GM18517 (cell line): ENCODE data around the gene SDR42E2.
"Not testable (repeated sequence)": the region's sequence is repeated elsewhere in the genome, so short reads cannot be mapped to it uniquely, and the experiment has no call there.

ENCODE experiments used
- ATAC-seq: cut with Tn5 transposase; IDR thresholded peaks from one replicate; pipeline ENCODE4 v1.9.1; 2021; ENCODE audit warnings: mild to moderate bottlenecking, moderate library complexity; ENCODE audit not compliant: unreplicated experiment

Gene SDR42E2

GRCh38 chr16:22190776-22191531 lies 28.6 kb downstream of the SDR42E2 start:
- ATAC-seq = peak; percentile 34

- no peak for ATAC-seq
These were observed 29.4 kb downstream of the SDR42E2 start for GRCh38 chr16:22191532-22192260.

DNA sequence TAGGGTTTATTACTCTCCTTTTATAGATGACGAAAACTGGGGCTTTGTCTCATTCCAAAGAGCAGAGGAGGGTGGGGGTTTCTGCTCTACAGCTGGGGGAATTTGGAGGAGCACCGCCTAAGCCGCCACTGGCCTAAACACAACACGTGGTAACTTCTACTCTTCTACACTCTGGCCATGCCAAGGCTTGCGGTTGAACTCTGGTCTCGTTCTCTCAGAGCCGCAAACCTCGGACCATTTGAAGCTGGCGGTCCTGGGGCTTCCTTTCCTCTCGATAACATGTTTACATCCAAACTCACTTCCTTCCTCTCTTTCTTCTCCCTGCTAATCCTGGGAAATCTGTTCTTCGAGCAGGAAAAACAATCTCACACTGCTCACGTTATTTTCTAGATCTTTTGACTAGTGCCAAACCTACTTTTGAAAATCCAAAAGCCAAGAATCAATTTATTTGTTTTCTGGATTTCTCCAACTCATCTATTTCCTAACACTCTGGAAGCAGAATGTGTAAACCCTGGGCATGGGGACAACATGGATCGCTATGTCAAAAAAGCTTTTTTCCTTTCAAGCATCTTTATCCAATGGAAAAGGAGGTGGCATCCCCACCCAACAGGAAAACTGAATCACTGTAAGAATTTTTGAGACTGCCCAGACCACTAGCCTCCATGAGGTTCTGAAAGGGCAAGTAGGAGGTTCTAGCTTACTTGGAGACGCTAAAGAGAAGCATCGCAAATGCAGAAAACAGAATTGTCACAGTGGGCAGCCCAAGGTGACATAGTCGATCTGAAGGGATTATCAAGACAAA lies 30.2 kb downstream of the SDR42E2 start:
- ATAC-seq = peak; percentile 28

DNA sequence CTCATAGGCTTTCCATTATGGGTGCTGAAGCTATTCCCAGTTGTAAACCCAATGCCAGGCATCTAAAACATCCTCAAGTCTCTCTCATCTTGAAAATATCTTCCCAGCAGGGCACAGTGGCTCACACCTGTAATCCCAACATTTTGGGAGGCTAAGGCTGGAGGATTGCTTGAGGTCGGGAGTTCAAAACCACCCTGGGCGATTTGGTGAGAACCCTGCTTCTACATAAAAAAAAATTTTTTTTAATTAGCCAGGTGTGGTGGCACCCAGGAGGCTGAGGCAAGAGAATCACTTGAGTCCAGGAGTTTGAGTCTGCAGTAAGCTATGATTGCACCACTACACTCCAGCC lies 30.7 kb downstream of the SDR42E2 start:
- no peak for ATAC-seq

- no peak for ATAC-seq
These were observed 32.6 kb downstream of the SDR42E2 start for GRCh38 chr16:22194707-22195444.

- no peak for ATAC-seq
These were observed 33.1 kb downstream of the SDR42E2 start for GRCh38 chr16:22195445-22195694.

DNA sequence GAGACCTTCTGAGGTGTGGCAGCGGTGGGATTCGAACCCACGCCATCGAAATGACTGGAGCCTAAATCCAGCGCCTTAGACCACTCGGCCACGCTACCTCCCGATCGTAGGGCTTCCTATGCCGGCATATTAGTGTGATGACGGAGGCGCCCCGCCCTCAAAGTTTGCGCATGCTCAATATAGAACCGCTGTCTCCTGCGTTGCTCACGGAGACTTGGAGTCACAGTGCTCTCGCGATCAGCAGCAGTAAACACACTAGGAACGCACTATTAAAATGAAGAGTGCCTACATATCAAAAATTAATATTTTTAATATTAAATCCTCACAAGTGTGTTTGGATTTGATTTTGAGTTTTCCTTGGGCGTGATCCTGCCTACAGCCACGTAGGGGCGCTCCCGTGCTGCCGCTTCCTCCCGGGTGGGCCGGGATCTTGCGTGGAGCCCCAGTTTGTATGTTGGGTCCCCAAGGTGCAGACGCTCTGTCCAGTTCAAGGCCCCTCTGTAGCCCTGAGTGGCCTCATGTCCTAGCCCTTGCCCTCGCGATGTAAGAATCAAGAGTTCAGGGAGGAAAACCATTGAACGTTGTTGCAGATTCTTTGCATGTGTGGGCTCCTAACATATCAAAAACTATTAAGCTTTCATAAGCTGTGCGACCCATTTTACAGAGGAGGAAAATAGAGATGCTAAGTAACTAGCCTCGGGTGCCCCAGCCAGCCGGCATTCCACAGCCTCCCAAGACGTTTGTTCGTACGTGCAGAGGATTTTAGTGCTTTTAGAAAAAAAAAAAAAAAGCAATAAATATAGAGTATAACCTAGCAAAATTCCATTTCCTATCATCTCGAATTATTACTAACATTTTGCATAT lies 33.6 kb downstream of the SDR42E2 start:
- peak; percentile 33 for ATAC-seq

GRCh38 chr16:22196559-22197168 lies 34.4 kb downstream of the SDR42E2 start:
- not testable (repeated sequence) for ATAC-seq

DNA sequence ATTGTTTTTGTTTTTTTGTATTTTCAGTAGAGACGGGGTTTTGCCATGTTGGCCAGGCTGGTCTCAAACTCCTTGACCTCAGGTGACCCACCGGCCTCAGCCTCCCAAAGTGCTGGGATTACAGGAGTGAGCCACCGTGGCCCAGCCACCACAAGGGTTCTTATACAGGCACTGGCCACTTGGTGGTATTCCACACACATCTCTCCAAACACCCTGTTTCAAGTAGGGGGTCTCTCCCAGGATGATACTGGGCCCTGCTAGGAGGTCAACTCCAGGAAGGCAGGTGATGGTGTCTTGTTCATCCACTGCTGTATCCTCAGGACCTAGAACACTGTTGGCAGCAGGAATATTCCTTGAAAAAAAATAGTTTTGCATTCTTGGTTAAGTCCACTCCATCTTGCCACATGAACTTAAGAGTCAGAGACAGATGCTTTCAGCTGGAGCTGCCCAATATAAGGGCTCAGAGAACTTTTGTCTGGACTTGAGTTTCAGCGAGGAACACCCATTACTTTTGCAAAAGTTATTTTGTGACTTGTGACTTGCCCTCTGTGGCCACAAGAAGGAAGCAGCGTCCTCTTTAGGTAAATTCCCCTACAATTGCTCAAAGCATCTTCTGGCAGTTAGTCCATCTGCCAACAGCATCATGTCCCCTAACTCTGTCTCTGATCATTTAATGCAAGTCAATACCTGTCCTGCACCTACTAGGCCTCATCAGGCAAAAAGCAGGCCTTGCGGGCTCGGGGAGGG lies 36.4 kb downstream of the SDR42E2 start:
- no peak for ATAC-seq

- no peak for ATAC-seq
These were observed 39.9 kb downstream of the SDR42E2 start for GRCh38 chr16:22202261-22202637.

DNA sequence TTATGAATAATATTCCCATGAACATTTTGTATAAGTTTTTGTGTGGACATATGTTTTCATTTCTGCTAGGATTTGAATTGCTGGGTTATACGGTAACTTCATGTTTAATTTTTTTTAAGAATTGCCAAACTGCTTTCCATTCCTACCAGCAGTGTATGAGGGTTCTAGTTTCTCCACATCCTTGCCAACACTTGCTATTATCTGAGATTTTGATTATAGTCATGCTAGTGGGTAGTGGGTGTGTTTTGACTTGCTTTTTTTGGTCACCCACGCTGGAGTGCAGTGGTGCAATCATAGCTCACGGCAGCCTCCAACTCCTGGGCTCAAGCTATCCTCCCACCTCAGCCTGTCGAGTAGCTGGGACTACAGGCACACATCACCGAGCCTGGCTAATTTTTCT lies 40.8 kb downstream of the SDR42E2 start:
- ATAC-seq = no peak

- no peak for ATAC-seq
These were observed 41.9 kb downstream of the SDR42E2 start for GRCh38 chr16:22204091-22204655.

DNA sequence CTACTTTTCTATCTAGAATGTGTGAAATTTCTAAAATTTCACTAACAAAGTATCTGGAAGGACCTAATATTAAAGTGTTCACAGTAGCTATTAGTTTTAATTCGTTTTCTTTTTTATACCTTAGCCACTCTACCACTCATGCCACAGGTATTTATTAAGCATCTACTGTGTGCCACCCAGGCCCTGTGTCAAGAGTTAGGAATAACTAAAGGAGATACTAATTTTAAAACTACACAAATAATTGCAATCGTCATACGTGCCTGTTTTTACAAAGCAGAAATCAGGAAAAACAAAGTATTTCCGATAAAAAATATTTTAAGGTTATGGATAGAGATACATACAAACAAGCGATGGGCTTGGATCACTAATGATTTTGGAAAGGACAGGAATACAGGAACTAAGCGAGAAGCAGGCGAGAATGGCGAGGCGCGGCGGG lies 43.3 kb downstream of the SDR42E2 start:
- no peak for ATAC-seq

DNA sequence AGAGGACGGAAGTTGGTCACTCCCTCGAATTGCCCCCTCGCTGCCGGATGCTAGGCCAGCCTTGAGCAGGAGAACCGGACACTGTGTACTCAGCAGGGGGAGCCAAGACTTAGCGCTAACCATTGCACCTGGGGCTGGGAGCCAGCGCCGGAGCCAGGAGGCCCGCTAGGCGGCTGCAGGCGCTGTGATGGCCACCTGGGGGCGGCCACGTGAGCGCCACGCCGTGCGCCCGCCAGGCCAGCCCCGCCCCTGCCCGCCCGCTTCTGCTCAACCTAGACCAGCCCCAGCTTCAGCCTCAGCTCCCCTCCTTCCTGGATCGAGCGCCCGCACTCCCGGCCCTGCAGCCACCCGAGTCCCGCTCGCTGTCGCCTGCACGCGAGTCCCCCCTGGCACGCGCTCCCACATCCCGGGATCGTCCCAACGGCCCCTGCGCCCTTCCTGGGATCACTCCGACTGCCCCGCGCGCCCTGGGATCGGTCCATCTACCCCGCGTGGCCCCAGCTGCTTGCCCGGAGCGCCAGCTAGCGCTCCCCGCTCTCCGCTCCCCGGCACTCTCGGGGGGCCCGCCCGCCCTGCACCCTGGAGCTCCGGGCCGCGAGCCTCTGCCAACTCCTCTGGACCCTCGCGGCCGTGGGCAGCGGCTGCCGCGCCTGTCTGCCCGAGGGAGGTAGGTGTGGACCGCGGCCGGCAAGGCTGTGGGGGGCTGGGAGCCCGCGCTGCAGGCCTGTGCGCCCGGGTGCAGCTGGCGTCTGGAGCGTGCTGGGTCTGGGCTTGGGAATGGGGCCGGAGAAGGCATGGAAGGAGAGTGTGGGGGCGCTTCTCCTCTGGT lies 43.9 kb downstream of the SDR42E2 start, which contains the start of gene EEF2K:
Gene EEF2K, plus strand, starts transcription at position 266 of the 829 bp plus-strand sequence. CDS start 19,452 bp downstream, outside the sequence.
- peak; percentile 78 for ATAC-seq

DNA sequence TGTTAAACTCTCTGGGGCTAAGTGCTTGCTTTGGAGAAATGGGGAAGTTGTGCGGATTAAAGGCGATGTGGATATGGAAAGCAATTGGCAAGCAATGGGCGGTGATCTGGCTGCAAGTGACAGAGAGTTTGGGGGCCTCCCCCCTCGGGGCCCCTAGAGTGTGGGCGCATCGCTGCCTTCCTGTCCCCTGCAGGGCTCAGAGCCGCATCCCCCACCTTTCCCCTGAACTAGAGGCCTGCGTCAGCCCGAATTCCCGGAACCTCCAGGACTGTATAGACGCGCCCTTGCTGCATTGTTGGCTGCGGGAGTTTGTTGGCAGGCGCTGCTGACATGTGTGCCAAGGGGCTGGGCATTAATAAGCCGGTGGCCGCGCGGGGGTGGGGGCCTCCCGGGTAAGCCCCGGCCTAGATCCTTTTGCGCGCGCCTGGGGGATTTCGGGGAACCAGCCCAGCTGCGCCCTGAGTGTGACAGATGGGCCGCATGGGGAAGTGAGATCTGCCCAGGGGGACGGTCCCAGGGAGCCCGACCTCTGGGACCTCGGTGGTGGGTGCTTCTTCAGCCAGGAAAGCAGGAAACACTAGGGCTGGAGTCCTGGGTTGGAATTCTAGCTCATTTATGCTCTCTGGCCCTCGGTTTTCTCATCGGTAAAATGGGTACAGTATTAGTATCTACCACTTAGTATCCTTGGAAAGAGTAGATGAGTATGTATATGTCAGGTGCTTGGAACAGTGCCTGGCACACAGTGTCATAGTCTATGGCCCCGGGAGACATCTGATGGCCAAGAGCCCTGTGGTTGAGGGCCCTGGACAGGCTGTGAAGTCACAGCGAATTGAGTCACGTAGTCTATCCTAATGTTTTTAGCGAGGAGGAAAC lies 44.8 kb downstream of the SDR42E2 start:
- peak; percentile 39 for ATAC-seq

DNA sequence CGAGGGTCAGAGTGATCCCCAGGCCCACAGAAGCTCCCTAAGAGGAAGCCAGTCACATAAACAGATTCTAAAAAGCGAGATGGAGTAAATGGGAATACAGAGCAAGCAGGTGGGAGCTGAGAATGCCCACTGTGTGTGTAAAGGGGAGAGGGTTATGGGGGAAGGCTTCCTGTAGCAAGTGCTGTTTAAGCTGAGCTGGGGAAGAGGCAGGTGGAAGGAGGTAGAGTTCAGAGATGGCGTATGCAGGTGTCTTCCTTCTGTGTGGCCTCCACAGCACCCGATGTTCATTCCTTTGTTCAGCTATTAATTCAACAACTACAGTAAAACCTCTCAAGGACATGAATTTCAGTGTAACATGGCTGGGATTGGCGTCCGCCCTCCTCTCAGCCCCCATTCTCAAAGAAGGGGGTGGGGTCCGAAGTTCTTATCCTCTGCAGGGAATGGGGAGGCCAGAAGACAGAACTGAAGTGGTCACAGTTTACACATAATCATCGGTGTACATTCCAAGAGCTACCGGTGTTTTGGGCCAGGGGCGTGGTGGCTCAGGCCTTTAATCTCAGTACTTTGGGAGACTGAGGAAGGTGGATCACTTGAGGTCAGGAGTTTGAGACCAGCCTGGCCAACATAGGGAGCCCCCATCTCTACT lies 45.5 kb downstream of the SDR42E2 start:
- ATAC-seq = no peak
